T-helper 2 cell treated with Interferon-gamma antibody and Interleukin-4, amounts not matched to agents 5 μg/mL and 100 μg/mL, for 36 hours (primary cell): ENCODE results near the gene BCR.

Experiments
- DNase-seq: peaks from one replicate; pipeline ENCODE4 v3.0.0; 2021; ENCODE audit warnings: low spot score
- H3K27ac Mint-ChIP-seq: one replicate; pipeline ENCODE4 v1.8.0; 2021; ENCODE audit warnings: mild to moderate bottlenecking, mixed read lengths
- H3K27me3 Mint-ChIP-seq: one replicate; pipeline ENCODE4 v1.8.0; 2021; ENCODE audit warnings: low read depth, mixed read lengths
- H3K36me3 Mint-ChIP-seq: one replicate; pipeline ENCODE4 v1.8.0; 2021; ENCODE audit warnings: low read depth, mixed read lengths
- H3K4me1 Mint-ChIP-seq: one replicate; pipeline ENCODE4 v1.8.0; 2021; ENCODE audit warnings: low read depth, mixed read lengths
- H3K4me3 Mint-ChIP-seq: one replicate; pipeline ENCODE4 v1.8.0; 2022; ENCODE audit warnings: mild to moderate bottlenecking, moderate library complexity, mixed read lengths
- H3K9me3 Mint-ChIP-seq: one replicate; pipeline ENCODE4 v1.8.0; 2021; ENCODE audit warnings: mixed read lengths

Gene BCR

GRCh38 chr22:23144932-23145877 is 35.1 kb upstream of the BCR start, which contains the start of gene RAB36:
Gene RAB36 (plus strand): TSS chr22:23145477. CDS start chr22:23146617, 1,140 bp downstream.
- Mint-ChIP-seq H3K4me1 (peaks cover 28% of the 10 kb centered on the region), H3K36me3 (no peaks in the 10 kb centered on the region), H3K27me3 (peaks cover 11% of the 10 kb centered on the region), H3K4me3 (peak within 1 kb of the TSS; percentile 77), H3K27ac (peak within 1 kb of the TSS; percentile 74), H3K9me3 (no peaks in the 10 kb centered on the region)
- DNase-seq, result peak; percentile 78

- H3K27me3 Mint-ChIP-seq, result peaks cover 11% of the 10 kb centered on the region
- H3K4me3 Mint-ChIP-seq, result no peak overlapping the region
- no peak overlapping the region for H3K27ac Mint-ChIP-seq
- H3K9me3 Mint-ChIP-seq, result no peaks in the 10 kb centered on the region
- DNase-seq, result no peak
- H3K4me1 Mint-ChIP-seq, result peaks cover 21% of the 10 kb centered on the region
- H3K36me3 Mint-ChIP-seq, result no peaks in the 10 kb centered on the region
These were observed 34.3 kb upstream of the BCR start for GRCh38 chr22:23145878-23146470.

- no peak for DNase-seq
- no peak overlapping the region for H3K27ac Mint-ChIP-seq
- H3K27me3 Mint-ChIP-seq, result peaks cover 11% of the 10 kb centered on the region
- H3K36me3 Mint-ChIP-seq, result no peaks in the 10 kb centered on the region
- no peaks in the 10 kb centered on the region for H3K9me3 Mint-ChIP-seq
- peaks cover 17% of the 10 kb centered on the region for H3K4me1 Mint-ChIP-seq
- H3K4me3 Mint-ChIP-seq, result no peak overlapping the region
These were observed 33.7 kb upstream of the BCR start for GRCh38 chr22:23146478-23147205.

GRCh38 chr22:23147617-23148387 is 32.5 kb upstream of the BCR start:
- Mint-ChIP-seq H3K9me3 (no peaks in the 10 kb centered on the region), H3K4me1 (peaks cover 9% of the 10 kb centered on the region), H3K36me3 (no peaks in the 10 kb centered on the region), H3K27me3 (peaks cover 11% of the 10 kb centered on the region), H3K27ac (peak overlapping the region; percentile 45), H3K4me3 (no peak overlapping the region)
- no peak for DNase-seq

- Mint-ChIP-seq H3K27me3 (peaks cover 4% of the 10 kb centered on the region), H3K4me3 (no peak overlapping the region), H3K9me3 (no peaks in the 10 kb centered on the region), H3K4me1 (peaks cover 6% of the 10 kb centered on the region), H3K36me3 (no peaks in the 10 kb centered on the region), H3K27ac (no peak overlapping the region)
- DNase-seq, result no peak
These were observed 30.5 kb upstream of the BCR start for GRCh38 chr22:23149743-23150238.

GRCh38 chr22:23150762-23151161 is 29.5 kb upstream of the BCR start:
- peaks cover 4% of the 10 kb centered on the region for H3K27me3 Mint-ChIP-seq
- H3K36me3 Mint-ChIP-seq, result no peaks in the 10 kb centered on the region
- H3K4me1 Mint-ChIP-seq, result peaks cover 4% of the 10 kb centered on the region
- H3K9me3 Mint-ChIP-seq, result no peaks in the 10 kb centered on the region
- no peak overlapping the region for H3K27ac Mint-ChIP-seq
- no peak for DNase-seq
- H3K4me3 Mint-ChIP-seq, result no peak overlapping the region

GRCh38 chr22:23151827-23152226 is 28.5 kb upstream of the BCR start:
- H3K27ac Mint-ChIP-seq, result no peak overlapping the region
- H3K4me3 Mint-ChIP-seq, result no peak overlapping the region
- peaks cover 4% of the 10 kb centered on the region for H3K27me3 Mint-ChIP-seq
- H3K36me3 Mint-ChIP-seq, result no peaks in the 10 kb centered on the region
- H3K9me3 Mint-ChIP-seq, result no peaks in the 10 kb centered on the region
- peaks cover 4% of the 10 kb centered on the region for H3K4me1 Mint-ChIP-seq
- no peak for DNase-seq

GRCh38 chr22:23152238-23153114 is 27.8 kb upstream of the BCR start:
- Mint-ChIP-seq H3K36me3 (no peaks in the 10 kb centered on the region), H3K9me3 (no peaks in the 10 kb centered on the region), H3K27me3 (peaks cover 3% of the 10 kb centered on the region), H3K27ac (no peak overlapping the region), H3K4me3 (no peak overlapping the region), H3K4me1 (peaks cover 4% of the 10 kb centered on the region)
- DNase-seq, result no peak

- no peaks in the 10 kb centered on the region for H3K9me3 Mint-ChIP-seq
These were observed 26.3 kb upstream of the BCR start for GRCh38 chr22:23153994-23154393.

GRCh38 chr22:23154461-23154860 is 25.8 kb upstream of the BCR start:
- peaks cover 4% of the 10 kb centered on the region for H3K4me1 Mint-ChIP-seq
- no peaks in the 10 kb centered on the region for H3K27me3 Mint-ChIP-seq
- H3K4me3 Mint-ChIP-seq, result no peak overlapping the region
- H3K9me3 Mint-ChIP-seq, result no peaks in the 10 kb centered on the region
- no peak overlapping the region for H3K27ac Mint-ChIP-seq
- no peak for DNase-seq
- no peaks in the 10 kb centered on the region for H3K36me3 Mint-ChIP-seq

More at GRCh38 chr22:23153994-23154393, 26.3 kb upstream of the BCR start:
- H3K4me3 Mint-ChIP-seq, result no peak overlapping the region
- H3K4me1 Mint-ChIP-seq, result peaks cover 4% of the 10 kb centered on the region
- H3K36me3 Mint-ChIP-seq, result no peaks in the 10 kb centered on the region
- no peak overlapping the region for H3K27ac Mint-ChIP-seq
- no peaks in the 10 kb centered on the region for H3K27me3 Mint-ChIP-seq
- DNase-seq, result no peak

GRCh38 chr22:23155143-23155542 is 25.2 kb upstream of the BCR start:
- no peak overlapping the region for H3K27ac Mint-ChIP-seq
- DNase-seq, result no peak
- H3K27me3 Mint-ChIP-seq, result no peaks in the 10 kb centered on the region
- peaks cover 4% of the 10 kb centered on the region for H3K4me1 Mint-ChIP-seq
- H3K36me3 Mint-ChIP-seq, result no peaks in the 10 kb centered on the region
- H3K4me3 Mint-ChIP-seq, result no peak overlapping the region
- no peaks in the 10 kb centered on the region for H3K9me3 Mint-ChIP-seq

GRCh38 chr22:23155831-23156230 is 24.5 kb upstream of the BCR start:
- Mint-ChIP-seq H3K27me3 (no peaks in the 10 kb centered on the region), H3K9me3 (no peaks in the 10 kb centered on the region), H3K36me3 (no peaks in the 10 kb centered on the region), H3K4me1 (peaks cover 4% of the 10 kb centered on the region), H3K4me3 (no peak overlapping the region), H3K27ac (no peak overlapping the region)
- DNase-seq, result no peak
